IMR-90 (cell line): Measurements from ENCODE around the gene KLRF2.

Experiments
- BHLHE40 ChIP-seq: fragments of 150-350 bp; IDR thresholded peaks from 2 replicates; pipeline ENCODE4 v1.6.1; 2016; ENCODE audit warnings: mild to moderate bottlenecking, low read depth, low read length
- CEBPB ChIP-seq: IDR thresholded peaks from 2 replicates; pipeline ENCODE4 v1.6.1; 2012; ENCODE audit warnings: low read depth, low read length, improper control_type of control experiment
- CHD1 ChIP-seq: IDR thresholded peaks from 2 replicates; pipeline ENCODE4 v1.6.1; 2012; ENCODE audit warnings: low read depth, low read length, improper control_type of control experiment
- FOS ChIP-seq: fragments of 150-350 bp; IDR thresholded peaks from 2 replicates; pipeline ENCODE4 v1.6.1; 2016; ENCODE audit warnings: low read depth, low read length
- MAFK ChIP-seq: IDR thresholded peaks from 2 replicates; pipeline ENCODE4 v1.6.1; 2012; ENCODE audit warnings: low read depth, low read length, improper control_type of control experiment
- MXI1 ChIP-seq: IDR thresholded peaks from 2 replicates; pipeline ENCODE4 v1.6.1; 2012; ENCODE audit warnings: low read depth, mild to moderate bottlenecking, low read length, moderate library complexity, borderline replicate concordance
- POLR2A ChIP-seq: IDR thresholded peaks from 2 replicates; pipeline ENCODE4 v1.6.1; 2012; ENCODE audit warnings: mild to moderate bottlenecking, low read depth, low read length
- RAD21 ChIP-seq: IDR thresholded peaks from 2 replicates; pipeline ENCODE4 v1.6.1; 2012; ENCODE audit warnings: low read length, improper control_type of control experiment
- RFX5 ChIP-seq: IDR thresholded peaks from 2 replicates; pipeline ENCODE4 v1.8.0; 2012; ENCODE audit warnings: low read depth, mild to moderate bottlenecking, low read length, moderate library complexity
- SMC3 ChIP-seq: fragments of 150-350 bp; IDR thresholded peaks from 2 replicates; pipeline ENCODE4 v1.6.1; 2016; ENCODE audit warnings: low read depth, mild to moderate bottlenecking, antibody characterized with exemption, low read length, moderate library complexity
- TF ChIP-seq, protein P1 (sequence below): conservative IDR thresholded peaks from 2 replicates; pipeline ENCODE4 v1.5.1; 2012; ENCODE audit warnings: mild to moderate bottlenecking, low read depth, low read length, improper control_type of control experiment
- TF ChIP-seq, protein P2 (sequence below): fragments of 150-350 bp; IDR thresholded peaks from 2 replicates; pipeline ENCODE4 v1.6.1; 2016; ENCODE audit warnings: low read depth, mild to moderate bottlenecking, low read length, moderate library complexity, borderline replicate concordance
- TF ChIP-seq, protein P3 (sequence below): fragments of 150-350 bp; IDR thresholded peaks from 2 replicates; pipeline ENCODE4 v1.6.1; 2017; ENCODE audit warnings: mild to moderate bottlenecking, antibody characterized with exemption, low read length, low read depth

DNA sequence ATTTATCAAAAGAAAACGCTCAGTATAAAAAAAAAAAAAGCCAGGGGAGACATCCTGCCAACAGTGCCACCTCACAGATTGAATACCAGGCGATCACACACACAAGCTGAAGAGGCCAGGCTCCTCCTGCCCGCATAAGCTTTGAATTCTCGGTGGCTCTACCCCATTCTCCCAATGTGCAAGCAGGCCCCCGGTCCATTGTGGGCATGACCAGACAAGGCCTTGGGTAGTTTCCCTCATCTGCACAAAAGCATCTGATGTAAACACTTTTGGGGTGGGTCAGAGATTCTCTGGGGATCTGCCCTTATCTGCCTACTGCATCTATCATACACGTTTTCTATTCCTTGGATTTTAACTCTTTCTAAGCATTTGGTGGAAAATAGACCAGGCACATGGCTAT is 16.2 kb downstream of the KLRF2 start:
- TF ChIP-seq, protein P1, sequence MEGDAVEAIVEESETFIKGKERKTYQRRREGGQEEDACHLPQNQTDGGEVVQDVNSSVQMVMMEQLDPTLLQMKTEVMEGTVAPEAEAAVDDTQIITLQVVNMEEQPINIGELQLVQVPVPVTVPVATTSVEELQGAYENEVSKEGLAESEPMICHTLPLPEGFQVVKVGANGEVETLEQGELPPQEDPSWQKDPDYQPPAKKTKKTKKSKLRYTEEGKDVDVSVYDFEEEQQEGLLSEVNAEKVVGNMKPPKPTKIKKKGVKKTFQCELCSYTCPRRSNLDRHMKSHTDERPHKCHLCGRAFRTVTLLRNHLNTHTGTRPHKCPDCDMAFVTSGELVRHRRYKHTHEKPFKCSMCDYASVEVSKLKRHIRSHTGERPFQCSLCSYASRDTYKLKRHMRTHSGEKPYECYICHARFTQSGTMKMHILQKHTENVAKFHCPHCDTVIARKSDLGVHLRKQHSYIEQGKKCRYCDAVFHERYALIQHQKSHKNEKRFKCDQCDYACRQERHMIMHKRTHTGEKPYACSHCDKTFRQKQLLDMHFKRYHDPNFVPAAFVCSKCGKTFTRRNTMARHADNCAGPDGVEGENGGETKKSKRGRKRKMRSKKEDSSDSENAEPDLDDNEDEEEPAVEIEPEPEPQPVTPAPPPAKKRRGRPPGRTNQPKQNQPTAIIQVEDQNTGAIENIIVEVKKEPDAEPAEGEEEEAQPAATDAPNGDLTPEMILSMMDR = no peak
- TF ChIP-seq POLR2A (no peak), CEBPB (no peak), CHD1 (no peak), RAD21 (no peak), MXI1 (no peak), SMC3 (no peak), RFX5 (no peak), MAFK (no peak), FOS (no peak), BHLHE40 (no peak)
- TF ChIP-seq, protein P2, sequence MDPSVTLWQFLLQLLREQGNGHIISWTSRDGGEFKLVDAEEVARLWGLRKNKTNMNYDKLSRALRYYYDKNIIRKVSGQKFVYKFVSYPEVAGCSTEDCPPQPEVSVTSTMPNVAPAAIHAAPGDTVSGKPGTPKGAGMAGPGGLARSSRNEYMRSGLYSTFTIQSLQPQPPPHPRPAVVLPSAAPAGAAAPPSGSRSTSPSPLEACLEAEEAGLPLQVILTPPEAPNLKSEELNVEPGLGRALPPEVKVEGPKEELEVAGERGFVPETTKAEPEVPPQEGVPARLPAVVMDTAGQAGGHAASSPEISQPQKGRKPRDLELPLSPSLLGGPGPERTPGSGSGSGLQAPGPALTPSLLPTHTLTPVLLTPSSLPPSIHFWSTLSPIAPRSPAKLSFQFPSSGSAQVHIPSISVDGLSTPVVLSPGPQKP = no peak
- TF ChIP-seq, protein P3, sequence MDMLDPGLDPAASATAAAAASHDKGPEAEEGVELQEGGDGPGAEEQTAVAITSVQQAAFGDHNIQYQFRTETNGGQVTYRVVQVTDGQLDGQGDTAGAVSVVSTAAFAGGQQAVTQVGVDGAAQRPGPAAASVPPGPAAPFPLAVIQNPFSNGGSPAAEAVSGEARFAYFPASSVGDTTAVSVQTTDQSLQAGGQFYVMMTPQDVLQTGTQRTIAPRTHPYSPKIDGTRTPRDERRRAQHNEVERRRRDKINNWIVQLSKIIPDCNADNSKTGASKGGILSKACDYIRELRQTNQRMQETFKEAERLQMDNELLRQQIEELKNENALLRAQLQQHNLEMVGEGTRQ = no peak
